Uterus (tissue), 2 donors: Measurements from ENCODE around the gene MSI2.

Experiments used
- POLR2A ChIP-seq, 2 donors: fragments of 450-650 bp; IDR thresholded peaks; one replicate each; pipeline ENCODE4 v1.6.1; 2016; ENCODE audit warnings: antibody characterized with exemption in 2 of 2, mild to moderate bottlenecking in 1 of 2, moderate library complexity in 1 of 2
- TF ChIP-seq, protein P1 (sequence below), 4 experiments: fragments of 200-600 bp in 2 of 4; fragments of 450-650 bp in 2 of 4; sonication (generic) in 2 of 4; IDR thresholded peaks; one replicate each; pipeline ENCODE4 v1.5.1; 2016 to 2019; ENCODE audit warnings: antibody characterized with exemption in 4 of 4, mild to moderate bottlenecking in 2 of 4, moderate library complexity in 1 of 4

DNA sequence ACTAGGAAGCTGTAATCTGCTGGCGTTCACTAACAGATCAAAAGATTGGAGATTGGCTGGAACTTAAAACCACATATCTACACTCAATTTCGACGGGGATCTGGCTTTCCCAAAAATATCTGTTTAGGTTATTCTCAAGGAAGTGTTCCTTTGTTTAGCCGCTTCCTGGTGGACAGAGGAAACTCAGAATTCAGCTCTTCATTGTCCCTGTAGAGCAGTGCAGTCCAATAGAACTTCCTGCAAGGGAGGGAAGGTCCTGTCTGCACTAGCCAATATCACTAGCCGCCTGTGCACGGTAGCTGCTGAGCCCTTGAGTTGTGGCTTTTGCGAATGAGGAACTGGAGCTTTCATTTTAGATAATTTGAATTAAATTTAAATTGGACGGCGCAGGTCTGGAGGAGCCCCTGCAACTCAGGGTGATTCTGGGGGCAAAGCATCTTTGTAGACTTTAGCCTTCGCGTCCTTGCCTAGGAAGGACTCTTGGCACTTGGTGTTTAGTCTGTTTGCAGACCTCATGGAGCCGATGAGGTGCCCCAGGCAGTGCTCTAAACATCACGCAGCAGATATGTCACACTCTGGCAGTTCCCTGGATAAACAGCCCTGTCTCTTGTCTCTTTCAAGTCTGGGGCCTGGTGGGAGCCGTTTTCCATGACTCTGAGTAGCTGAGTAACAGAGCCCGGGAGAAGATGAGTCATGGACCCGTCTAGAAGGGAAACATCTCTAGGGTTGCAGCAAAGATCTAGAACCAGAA lies 366.5 kb downstream of the MSI2 start:
- TF ChIP-seq, protein P1, sequence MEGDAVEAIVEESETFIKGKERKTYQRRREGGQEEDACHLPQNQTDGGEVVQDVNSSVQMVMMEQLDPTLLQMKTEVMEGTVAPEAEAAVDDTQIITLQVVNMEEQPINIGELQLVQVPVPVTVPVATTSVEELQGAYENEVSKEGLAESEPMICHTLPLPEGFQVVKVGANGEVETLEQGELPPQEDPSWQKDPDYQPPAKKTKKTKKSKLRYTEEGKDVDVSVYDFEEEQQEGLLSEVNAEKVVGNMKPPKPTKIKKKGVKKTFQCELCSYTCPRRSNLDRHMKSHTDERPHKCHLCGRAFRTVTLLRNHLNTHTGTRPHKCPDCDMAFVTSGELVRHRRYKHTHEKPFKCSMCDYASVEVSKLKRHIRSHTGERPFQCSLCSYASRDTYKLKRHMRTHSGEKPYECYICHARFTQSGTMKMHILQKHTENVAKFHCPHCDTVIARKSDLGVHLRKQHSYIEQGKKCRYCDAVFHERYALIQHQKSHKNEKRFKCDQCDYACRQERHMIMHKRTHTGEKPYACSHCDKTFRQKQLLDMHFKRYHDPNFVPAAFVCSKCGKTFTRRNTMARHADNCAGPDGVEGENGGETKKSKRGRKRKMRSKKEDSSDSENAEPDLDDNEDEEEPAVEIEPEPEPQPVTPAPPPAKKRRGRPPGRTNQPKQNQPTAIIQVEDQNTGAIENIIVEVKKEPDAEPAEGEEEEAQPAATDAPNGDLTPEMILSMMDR (IDR thresholded peaks at IDR 0.05) = no peak
- no peak for TF ChIP-seq POLR2A (IDR thresholded peaks at IDR 0.05)
